LNCaP clone FGC (cell line): ENCODE data around the gene SYNPO2.
"Not testable (repeated sequence)": the region's sequence is repeated elsewhere in the genome, so short reads cannot be mapped to it uniquely, and the experiment has no call there.

Experiments used
- DNase-seq: peaks from one replicate; pipeline ENCODE4 v3.0.0-alpha.2; 2011; ENCODE audit warnings: low read depth
- H3K4me3 ChIP-seq: 2 replicates; pipeline ENCODE4 v1.5.1; 2011; ENCODE audit warnings: mild to moderate bottlenecking, low read depth, low read length, control low read depth
- TF ChIP-seq, protein P1 (sequence below): IDR thresholded peaks from 2 replicates; pipeline ENCODE4 v1.5.1; 2012; ENCODE audit warnings: mild to moderate bottlenecking; ENCODE audit not compliant: control insufficient read depth, insufficient read depth; ENCODE audit errors: extremely low read depth

Gene SYNPO2

DNA sequence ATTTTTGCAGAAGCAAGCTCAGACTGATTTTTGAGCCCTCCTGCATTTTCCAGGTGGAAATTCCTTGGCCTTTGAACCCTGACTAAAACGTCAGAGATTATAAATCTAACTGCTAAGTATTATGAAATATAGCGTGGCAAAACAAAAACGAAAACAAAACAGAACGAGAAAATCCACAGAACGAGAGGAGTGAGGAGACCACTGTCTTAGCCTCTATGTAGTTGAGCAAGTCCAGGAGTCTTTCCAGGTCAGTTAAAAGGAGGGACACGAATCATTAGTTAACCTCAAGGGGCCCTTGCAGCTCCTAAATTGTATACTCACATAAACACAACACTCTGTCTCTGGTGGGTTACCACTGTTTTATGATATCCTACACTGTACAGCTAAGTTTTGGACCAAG, 80.2 kb downstream of the SYNPO2 start:
- TF ChIP-seq, protein P1, sequence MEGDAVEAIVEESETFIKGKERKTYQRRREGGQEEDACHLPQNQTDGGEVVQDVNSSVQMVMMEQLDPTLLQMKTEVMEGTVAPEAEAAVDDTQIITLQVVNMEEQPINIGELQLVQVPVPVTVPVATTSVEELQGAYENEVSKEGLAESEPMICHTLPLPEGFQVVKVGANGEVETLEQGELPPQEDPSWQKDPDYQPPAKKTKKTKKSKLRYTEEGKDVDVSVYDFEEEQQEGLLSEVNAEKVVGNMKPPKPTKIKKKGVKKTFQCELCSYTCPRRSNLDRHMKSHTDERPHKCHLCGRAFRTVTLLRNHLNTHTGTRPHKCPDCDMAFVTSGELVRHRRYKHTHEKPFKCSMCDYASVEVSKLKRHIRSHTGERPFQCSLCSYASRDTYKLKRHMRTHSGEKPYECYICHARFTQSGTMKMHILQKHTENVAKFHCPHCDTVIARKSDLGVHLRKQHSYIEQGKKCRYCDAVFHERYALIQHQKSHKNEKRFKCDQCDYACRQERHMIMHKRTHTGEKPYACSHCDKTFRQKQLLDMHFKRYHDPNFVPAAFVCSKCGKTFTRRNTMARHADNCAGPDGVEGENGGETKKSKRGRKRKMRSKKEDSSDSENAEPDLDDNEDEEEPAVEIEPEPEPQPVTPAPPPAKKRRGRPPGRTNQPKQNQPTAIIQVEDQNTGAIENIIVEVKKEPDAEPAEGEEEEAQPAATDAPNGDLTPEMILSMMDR, result no peak
- H3K4me3 ChIP-seq, result no peak overlapping the region
- no peak for DNase-seq

- H3K4me3 ChIP-seq, result no peak overlapping the region
- DNase-seq, result peak; percentile 72
- TF ChIP-seq, protein P1, result peak; percentile 73
Observed at GRCh38 chr4:118969359-118969758, 80.7 kb downstream of the SYNPO2 start.

DNA sequence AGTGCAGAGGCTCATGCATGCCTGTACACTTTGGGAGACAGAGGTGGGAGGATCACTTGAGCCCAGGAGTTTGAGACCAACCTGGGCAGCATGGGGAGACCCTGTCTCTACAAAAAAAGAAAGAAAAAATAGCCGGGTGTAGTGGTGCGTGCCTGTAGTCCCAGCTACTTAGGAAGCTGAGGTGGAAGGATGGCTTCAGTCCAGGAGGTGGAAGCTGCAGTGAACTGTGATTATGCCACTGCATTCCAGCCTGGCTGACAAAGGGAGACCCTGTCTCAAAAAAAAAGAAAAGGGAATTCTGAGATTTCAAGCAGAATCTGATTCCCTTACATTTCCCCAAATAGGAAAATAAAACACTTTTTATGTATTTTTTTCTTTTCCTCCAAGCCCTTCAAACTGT, 83.5 kb downstream of the SYNPO2 start:
- DNase-seq, result no peak
- TF ChIP-seq, protein P1, result no peak
- H3K4me3 ChIP-seq, result no peak overlapping the region

DNA sequence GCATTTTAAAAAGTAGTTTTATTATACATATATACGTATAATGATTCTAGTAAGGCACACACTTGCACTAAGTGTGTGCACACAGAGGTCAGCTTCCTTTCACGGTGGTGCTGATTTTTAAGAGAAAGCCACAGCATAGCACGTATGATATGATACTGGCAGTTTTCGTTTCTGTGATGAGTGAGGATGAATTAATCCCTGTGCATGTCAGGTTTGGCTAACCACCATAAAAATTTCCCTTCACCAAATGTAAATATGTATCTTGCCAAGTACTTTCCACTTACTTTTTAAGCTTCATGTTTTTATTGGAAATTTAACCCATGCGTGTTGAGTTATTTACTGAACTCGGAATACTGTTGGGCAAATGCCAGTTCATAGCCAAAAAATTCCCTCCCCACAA, 84.6 kb downstream of the SYNPO2 start:
- TF ChIP-seq, protein P1, result no peak
- H3K4me3 ChIP-seq, result no peak overlapping the region
- peak; percentile 58 for DNase-seq

- DNase-seq, result no peak
- TF ChIP-seq, protein P1, result no peak
- no peak overlapping the region for H3K4me3 ChIP-seq
Observed at GRCh38 chr4:118974758-118975157, 86.1 kb downstream of the SYNPO2 start.

DNA sequence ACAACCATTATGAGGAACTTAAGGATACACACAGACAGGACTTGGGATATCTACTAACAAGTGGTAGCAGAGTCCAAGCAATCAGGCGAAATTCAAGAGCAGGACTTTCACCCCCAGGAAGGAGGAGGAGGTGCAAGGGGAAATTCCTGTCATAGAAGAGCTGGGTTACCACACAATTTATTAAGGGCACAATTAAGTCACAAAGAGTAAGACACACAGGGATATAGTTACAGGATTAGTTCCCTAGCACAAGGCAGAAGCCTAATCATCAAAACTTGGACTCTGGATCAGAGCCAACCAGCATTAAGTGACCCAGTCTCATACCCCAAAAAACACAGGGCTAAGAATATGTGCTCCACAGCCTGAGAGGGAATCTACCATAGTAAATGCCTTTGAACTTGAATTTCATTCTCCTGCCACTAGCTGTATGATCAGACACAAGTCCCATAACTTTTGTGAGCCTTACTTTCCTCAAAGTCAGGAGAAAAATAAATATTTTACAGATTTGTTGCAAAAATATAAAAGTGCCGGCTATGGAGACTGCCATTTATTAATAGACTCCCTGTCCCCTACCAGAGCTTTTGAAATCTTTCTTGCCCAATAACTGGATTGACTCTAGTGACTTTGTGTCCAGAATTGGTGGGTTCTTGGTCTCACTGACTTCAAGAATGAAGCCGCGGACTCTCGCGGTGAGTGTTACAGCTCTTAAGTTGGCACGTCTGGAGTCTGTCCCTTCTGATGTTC, 87.0 kb downstream of the SYNPO2 start:
- DNase-seq, result no peak
- TF ChIP-seq, protein P1, result no peak
- no peak overlapping the region for H3K4me3 ChIP-seq

DNA sequence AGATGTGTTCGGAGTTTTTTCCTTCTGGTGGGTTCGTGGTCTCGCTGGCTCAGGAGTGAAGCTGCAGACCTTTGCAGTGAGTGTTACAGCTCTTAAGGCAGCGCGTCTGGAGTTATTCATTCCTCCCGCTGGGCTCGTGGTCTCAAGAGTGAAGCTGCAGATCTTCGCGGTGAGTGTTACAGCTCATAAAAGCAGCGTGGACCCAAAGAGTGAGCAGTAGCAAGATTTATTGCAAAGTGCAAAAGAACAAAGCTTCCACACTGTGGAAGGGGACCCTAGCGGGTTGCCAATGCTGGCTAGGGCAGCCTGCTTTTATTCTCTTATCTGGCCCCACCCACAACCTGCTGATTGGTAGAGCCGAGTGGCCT, 87.5 kb downstream of the SYNPO2 start:
- not testable (repeated sequence) for DNase-seq, H3K4me3 ChIP-seq

GRCh38 chr4:118977100-118977499, 88.4 kb downstream of the SYNPO2 start:
- DNase-seq, result not testable (repeated sequence)

More at GRCh38 chr4:118977100-118977499, 88.4 kb downstream of the SYNPO2 start:
- not testable (repeated sequence) for H3K4me3 ChIP-seq
